ENCODE results near the gene TOB1. TPM values are rescaled to one million over a fixed set of nuclear protein-coding genes. Genes with fewer than 3 reads are reported as not detected.
"Not testable (repeated sequence)": the region's sequence is repeated elsewhere in the genome, so short reads cannot be mapped to it uniquely, and the experiment has no call there.

Gene TOB1
- polyA plus RNA-seq, 1 donor: 112 TPM

DNA sequence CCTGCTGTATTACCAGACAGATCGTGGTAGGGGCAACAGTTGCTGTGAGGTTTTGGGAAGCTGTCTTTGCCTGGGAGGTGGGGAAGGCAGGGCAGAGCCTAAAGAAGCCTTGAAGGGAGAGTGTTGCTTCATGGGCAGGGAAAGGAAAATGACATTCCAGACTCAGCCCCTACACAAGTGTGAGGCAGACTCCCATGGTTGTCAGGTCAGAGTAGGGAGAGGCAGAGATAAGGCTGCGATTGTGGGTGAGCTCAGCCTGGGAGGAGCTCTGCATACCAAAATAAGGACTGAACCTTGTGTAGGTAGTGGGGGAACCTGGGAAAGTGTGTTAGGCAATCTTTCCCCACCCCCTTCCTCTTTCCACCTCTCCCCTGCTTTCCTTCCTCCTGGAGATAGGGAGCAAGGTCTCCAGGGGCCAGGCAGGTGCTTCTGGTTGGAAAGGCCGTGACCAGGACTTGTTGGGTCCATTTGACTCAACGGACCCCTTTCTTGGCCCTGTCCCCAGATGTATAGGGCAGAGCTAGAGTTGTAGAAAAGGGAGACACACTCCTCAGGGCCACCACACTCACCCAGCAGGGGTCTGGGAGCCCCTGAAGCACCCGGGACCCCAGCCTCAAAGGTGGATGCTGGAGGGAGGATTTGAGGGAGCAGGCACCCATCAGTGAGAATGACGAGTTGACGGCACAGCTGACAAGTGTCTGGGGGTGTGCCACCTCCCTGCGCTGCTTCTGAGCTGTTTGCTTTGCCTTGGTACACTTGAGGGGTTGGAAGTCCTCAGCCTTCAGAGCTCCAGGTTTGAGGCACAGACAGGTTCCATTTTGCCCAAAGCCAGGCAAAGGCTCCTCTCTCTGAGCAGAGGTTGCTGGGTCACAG is 18.5 kb upstream of the TOB1 start:
- no peak overlapping the region for H3K4me3 ChIP-seq (ENCODE audit: low read length)
- DNase-seq: peak; percentile 95 to 98
- peak overlapping the region; percentile 93 for H3K27ac ChIP-seq (ENCODE audit: low read length)
- no peaks in the 10 kb centered on the region for H3K36me3 ChIP-seq (ENCODE audit: control insufficient read depth, insufficient read depth, low read length)
- H3K27me3 ChIP-seq (ENCODE audit: control insufficient read depth, insufficient read depth, low read length): no peaks in the 10 kb centered on the region
- no CpG with 5 or more reads among the region's 8 CpGs for whole genome bisulfite sequencing (ENCODE audit: insufficient coverage, low lambda C conversion rate)
- H3K4me1 ChIP-seq (ENCODE audit: control insufficient read depth, insufficient read depth, low read length): peaks cover 47% of the 10 kb centered on the region
- H3K9me3 ChIP-seq (ENCODE audit: control insufficient read depth, low read depth, low read length): no peaks in the 10 kb centered on the region

DNA sequence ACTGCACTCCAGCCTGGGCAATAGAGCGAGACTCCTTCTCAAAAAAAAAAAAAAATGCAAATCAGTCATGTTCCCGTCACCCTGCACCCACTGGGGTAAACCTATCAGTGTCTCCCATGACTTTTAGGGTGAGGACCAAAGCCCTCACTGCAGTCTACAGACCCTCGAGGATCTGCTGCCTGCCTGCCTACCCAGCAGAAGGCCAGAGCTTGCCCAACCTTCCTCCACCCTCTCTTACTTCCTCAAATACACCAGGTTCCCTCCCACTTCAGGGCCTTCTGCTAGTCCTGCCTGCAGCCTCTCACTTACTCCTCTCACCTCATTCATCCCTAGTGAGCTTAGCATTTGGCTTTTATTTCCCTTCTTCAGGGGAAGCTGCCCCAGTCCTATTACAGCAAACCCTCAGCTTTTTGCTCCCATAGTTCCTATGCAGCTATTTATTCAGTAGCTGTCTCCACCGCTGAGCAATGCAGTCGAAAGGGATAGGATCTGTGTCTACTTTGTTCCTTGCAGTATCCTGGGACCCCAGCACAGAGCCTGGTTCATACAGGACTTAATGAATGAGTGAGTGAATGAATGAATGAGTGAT is 17.8 kb upstream of the TOB1 start:
- Histone ChIP-seq H3K36me3 (ENCODE audit: control insufficient read depth, insufficient read depth, low read length) (no peaks in the 10 kb centered on the region), H3K4me3 (ENCODE audit: low read length) (no peak overlapping the region), H3K27me3 (ENCODE audit: control insufficient read depth, insufficient read depth, low read length) (no peaks in the 10 kb centered on the region), H3K9me3 (ENCODE audit: control insufficient read depth, low read depth, low read length) (no peaks in the 10 kb centered on the region), H3K4me1 (ENCODE audit: control insufficient read depth, insufficient read depth, low read length) (peaks cover 42% of the 10 kb centered on the region), H3K27ac (ENCODE audit: low read length) (peak overlapping the region; percentile 93)
- no CpG with 5 or more reads among the region's 5 CpGs for WGBS (ENCODE audit: insufficient coverage, low lambda C conversion rate)
- peak; percentile 38 to 64 for DNase-seq

DNA sequence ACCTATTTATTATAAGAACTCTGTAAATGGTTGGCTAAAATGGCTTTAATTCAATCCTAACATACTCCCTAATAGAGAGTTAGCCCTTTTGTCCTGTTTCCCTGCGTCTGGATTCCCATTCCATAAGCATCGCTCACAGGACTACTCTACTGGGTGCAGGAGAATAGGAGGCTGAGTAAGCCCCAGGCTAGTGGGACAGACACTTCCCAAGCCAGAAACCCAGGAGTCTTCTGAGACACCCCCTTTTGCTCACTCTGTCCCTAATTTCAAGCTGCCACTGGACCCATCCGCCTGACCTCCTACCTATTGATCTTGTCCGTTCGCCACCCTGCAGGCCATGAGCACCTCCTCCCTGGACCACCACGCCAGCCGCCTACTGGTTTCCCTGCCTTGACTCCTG is 16.7 kb upstream of the TOB1 start:
- H3K4me3 ChIP-seq (ENCODE audit: low read length): no peak overlapping the region
- no CpG with 5 or more reads among the region's 7 CpGs for WGBS (ENCODE audit: insufficient coverage, low lambda C conversion rate)
- peak overlapping the region; percentile 1 for H3K27ac ChIP-seq (ENCODE audit: low read length)

DNA sequence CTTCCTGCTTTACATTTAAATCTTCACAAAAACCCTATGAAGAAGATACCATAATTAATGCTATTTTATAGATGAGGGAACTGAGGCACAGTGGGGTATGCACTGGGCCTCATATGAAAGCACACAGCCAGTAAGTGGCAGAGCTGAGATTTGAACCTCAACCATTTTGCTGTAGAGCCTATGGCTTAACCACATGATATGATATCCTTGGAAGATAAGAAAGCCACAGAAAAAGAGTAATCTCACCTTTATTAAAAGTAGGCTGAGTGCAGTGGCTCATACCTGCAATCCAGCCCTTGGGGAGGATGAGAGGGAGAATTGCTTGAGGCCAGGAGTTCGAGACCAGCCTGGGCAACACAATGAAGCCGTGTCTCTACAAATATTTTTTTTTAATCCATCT is 15.0 kb upstream of the TOB1 start:
- peaks cover 22% of the 10 kb centered on the region for H3K4me1 ChIP-seq (ENCODE audit: control insufficient read depth, insufficient read depth, low read length)
- H3K27me3 ChIP-seq (ENCODE audit: control insufficient read depth, insufficient read depth, low read length): no peaks in the 10 kb centered on the region
- no peak overlapping the region for H3K27ac ChIP-seq (ENCODE audit: low read length)
- no peak for DNase-seq
- H3K9me3 ChIP-seq (ENCODE audit: control insufficient read depth, low read depth, low read length): no peaks in the 10 kb centered on the region
- no CpG with 5 or more reads among the region's 2 CpGs for WGBS (ENCODE audit: insufficient coverage, low lambda C conversion rate)
- H3K36me3 ChIP-seq (ENCODE audit: control insufficient read depth, insufficient read depth, low read length): no peaks in the 10 kb centered on the region
- no peak overlapping the region for H3K4me3 ChIP-seq (ENCODE audit: low read length)

More for the DNA sequence above, 16.7 kb upstream of the TOB1 start:
- H3K27me3 ChIP-seq (ENCODE audit: control insufficient read depth, insufficient read depth, low read length): no peaks in the 10 kb centered on the region
- peaks cover 38% of the 10 kb centered on the region for H3K4me1 ChIP-seq (ENCODE audit: control insufficient read depth, insufficient read depth, low read length)
- H3K36me3 ChIP-seq (ENCODE audit: control insufficient read depth, insufficient read depth, low read length): no peaks in the 10 kb centered on the region
- no peaks in the 10 kb centered on the region for H3K9me3 ChIP-seq (ENCODE audit: control insufficient read depth, low read depth, low read length)
- DNase-seq: no peak

DNA sequence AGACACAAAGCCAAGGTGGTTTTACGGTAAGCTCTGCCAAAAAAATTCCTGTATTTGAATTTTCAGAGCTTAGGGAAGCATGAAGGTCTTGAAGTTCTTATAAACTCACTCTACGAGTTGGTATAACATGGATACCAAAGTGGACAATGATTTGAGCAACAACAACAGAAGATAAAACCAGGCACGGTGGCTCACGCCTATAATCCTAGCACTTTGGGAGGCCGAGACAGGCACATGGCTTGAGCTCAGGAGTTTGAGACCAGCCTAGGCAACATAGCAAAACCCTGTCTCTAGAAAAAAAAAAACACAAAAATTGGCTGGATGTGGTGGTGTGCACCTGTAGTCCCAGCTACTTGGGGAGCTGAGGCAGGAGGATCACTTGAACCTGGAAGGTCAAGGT is 12.9 kb upstream of the TOB1 start:
- no peaks in the 10 kb centered on the region for H3K36me3 ChIP-seq (ENCODE audit: control insufficient read depth, insufficient read depth, low read length)
- WGBS (ENCODE audit: insufficient coverage, low lambda C conversion rate): 80% methylated on average over 1 of the region's 5 CpGs

DNA sequence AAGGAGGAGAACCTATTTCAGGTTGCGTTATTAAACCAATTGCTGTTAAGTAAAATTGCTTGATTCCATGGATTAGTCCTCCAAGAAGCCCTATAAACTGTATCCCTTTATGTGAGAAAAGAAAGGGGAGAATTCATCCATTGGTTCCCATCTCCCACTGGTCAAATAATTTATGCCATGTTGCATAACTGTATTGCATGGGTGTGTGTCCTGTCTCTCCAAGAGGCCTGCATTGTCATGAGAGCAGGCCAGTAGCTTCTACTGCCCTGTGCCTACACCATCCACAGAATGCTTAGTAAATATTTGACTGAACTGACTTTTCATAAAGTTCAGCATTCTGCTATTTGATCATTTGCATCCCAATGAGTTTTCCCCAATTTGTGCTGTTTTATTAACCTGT is 11.7 kb upstream of the TOB1 start:
- Histone ChIP-seq H3K27ac (ENCODE audit: low read length) (no peak overlapping the region), H3K4me3 (ENCODE audit: low read length) (no peak overlapping the region), H3K36me3 (ENCODE audit: control insufficient read depth, insufficient read depth, low read length) (no peaks in the 10 kb centered on the region), H3K4me1 (ENCODE audit: control insufficient read depth, insufficient read depth, low read length) (no peaks in the 10 kb centered on the region), H3K27me3 (ENCODE audit: control insufficient read depth, insufficient read depth, low read length) (no peaks in the 10 kb centered on the region), H3K9me3 (ENCODE audit: control insufficient read depth, low read depth, low read length) (no peaks in the 10 kb centered on the region)
- DNase-seq: no peak
- WGBS (ENCODE audit: insufficient coverage, low lambda C conversion rate): no CpG with 5 or more reads among the region's 1 CpG

More for the DNA sequence above, 12.9 kb upstream of the TOB1 start:
- Histone ChIP-seq H3K9me3 (ENCODE audit: control insufficient read depth, low read depth, low read length) (no peaks in the 10 kb centered on the region), H3K27me3 (ENCODE audit: control insufficient read depth, insufficient read depth, low read length) (no peaks in the 10 kb centered on the region), H3K27ac (ENCODE audit: low read length) (no peak overlapping the region), H3K4me1 (ENCODE audit: control insufficient read depth, insufficient read depth, low read length) (peaks cover 8% of the 10 kb centered on the region), H3K4me3 (ENCODE audit: low read length) (no peak overlapping the region)
- DNase-seq: no peak

DNA sequence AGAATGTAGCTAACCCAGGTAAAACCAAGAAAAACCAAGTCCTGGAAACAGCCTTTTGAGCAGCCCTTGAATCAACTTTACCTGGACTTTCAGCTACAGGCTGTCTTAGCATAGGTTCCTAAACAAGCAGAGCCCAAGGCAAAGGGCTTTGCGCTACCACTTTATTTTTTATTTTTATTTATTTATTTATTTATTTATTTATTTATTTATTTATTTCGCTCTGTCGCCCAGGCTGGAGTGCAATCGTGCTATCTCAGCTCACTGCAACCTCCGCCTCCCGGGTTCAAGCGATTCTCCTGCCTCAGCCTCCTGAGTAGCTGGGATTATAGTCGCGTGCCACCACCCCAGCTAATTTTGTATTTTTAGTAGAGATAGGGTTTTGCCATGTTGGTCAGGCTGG is 10.9 kb upstream of the TOB1 start:
- DNase-seq; H3K4me3 ChIP-seq (ENCODE audit: low read length); H3K4me1 ChIP-seq (ENCODE audit: control insufficient read depth, insufficient read depth, low read length); H3K9me3 ChIP-seq (ENCODE audit: control insufficient read depth, low read depth, low read length); H3K27me3 ChIP-seq (ENCODE audit: control insufficient read depth, insufficient read depth, low read length); H3K27ac ChIP-seq (ENCODE audit: low read length); H3K36me3 ChIP-seq (ENCODE audit: control insufficient read depth, insufficient read depth, low read length): not testable (repeated sequence)
- 100% methylated on average over 2 of the region's 9 CpGs for WGBS (ENCODE audit: insufficient coverage, low lambda C conversion rate)

DNA sequence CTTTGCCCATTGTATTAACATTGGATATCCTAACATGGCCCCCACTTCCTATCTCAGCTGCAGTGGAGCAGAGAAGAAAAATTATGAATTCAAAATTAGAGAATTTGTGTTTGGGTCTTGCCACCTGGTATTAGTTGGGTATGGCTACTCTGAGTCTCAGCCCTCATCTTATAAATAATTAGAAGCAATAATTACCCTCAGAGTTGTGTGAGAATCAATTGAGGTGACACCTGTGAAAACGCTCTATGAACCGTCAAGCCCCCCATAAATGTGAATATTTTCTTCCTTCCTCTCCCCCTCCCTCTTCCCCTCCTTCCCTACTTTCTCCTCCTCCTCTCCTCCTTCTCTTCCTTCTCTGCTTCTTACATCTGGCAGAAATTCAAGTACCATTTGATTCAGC is 8.9 kb upstream of the TOB1 start:
- WGBS (ENCODE audit: insufficient coverage, low lambda C conversion rate): no CpG with 5 or more reads among the region's 2 CpGs
- H3K4me3 ChIP-seq (ENCODE audit: low read length): no peak overlapping the region
- no peaks in the 10 kb centered on the region for H3K36me3 ChIP-seq (ENCODE audit: control insufficient read depth, insufficient read depth, low read length)

DNA sequence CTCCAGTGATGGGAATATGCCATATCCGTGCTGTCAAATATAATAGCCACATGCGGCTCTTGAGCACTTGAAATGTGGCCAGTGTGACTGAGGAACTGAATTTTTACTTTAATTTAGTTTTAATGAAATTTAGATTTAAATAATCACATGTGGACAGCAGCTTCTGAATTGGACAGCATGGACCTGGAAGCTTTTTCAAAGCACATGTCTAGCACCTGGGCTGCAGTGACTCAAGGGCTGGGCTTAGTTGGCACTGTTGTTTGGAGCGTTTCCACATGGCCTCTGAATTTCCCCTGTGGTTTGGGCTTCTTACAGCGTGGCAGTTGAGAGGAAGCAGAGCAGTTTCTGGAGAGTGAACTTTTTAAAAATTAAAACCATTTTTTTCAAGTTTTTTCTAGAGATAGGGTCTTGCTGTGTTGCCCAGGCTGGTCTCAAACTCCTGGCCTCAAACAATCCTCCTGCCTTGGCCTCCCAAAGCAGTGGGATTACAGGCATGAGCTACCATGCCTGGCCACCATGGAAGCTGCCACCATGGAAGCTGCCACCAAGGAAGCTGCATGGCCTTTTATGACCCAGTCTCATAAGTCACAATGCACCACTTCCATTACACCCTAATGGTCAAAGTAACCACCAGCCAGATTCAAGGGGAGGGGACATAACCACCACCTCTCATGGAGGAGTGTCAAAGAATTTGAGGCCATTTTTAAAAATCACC is 6.7 kb upstream of the TOB1 start:
- Histone ChIP-seq H3K36me3 (ENCODE audit: control insufficient read depth, insufficient read depth, low read length) (no peaks in the 10 kb centered on the region), H3K27ac (ENCODE audit: low read length) (no peak overlapping the region)
- 100% methylated on average over 1 of the region's 4 CpGs for WGBS (ENCODE audit: insufficient coverage, low lambda C conversion rate)

More for the DNA sequence above, 8.9 kb upstream of the TOB1 start:
- Histone ChIP-seq H3K27ac (ENCODE audit: low read length) (no peak overlapping the region), H3K4me1 (ENCODE audit: control insufficient read depth, insufficient read depth, low read length) (peaks cover 10% of the 10 kb centered on the region), H3K27me3 (ENCODE audit: control insufficient read depth, insufficient read depth, low read length) (no peaks in the 10 kb centered on the region), H3K9me3 (ENCODE audit: control insufficient read depth, low read depth, low read length) (no peaks in the 10 kb centered on the region)
- DNase-seq: no peak

DNA sequence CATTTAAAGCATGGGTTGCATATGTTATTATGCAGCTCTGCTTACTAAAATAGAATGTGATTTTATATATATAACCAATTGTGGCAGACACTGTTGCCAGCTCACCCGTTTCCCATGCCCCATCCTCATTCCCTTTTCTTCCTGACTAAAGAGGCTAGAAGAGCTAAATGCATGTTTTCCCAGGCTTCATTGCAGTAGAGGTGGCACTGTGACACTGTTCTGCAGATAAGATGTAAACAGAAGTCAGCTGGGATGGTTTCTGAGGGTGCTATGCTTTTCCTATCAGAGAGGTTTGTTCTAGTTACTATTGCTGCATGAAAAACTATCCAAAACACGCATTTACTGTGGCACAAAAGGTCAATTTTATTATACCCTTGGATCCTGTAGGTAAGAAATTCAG is 5.7 kb upstream of the TOB1 start:
- Histone ChIP-seq H3K4me3 (ENCODE audit: low read length) (no peak overlapping the region), H3K27me3 (ENCODE audit: control insufficient read depth, insufficient read depth, low read length) (no peaks in the 10 kb centered on the region), H3K27ac (ENCODE audit: low read length) (peak overlapping the region; percentile 43), H3K36me3 (ENCODE audit: control insufficient read depth, insufficient read depth, low read length) (no peaks in the 10 kb centered on the region), H3K4me1 (ENCODE audit: control insufficient read depth, insufficient read depth, low read length) (peaks cover 15% of the 10 kb centered on the region), H3K9me3 (ENCODE audit: control insufficient read depth, low read depth, low read length) (no peaks in the 10 kb centered on the region)
- DNase-seq: peak in 1 of 2 donors; percentile 67
- WGBS (ENCODE audit: insufficient coverage, low lambda C conversion rate): no CpG with 5 or more reads among the region's 2 CpGs

More for the DNA sequence above, 6.7 kb upstream of the TOB1 start:
- DNase-seq: no peak
- Histone ChIP-seq H3K4me3 (ENCODE audit: low read length) (no peak overlapping the region), H3K9me3 (ENCODE audit: control insufficient read depth, low read depth, low read length) (no peaks in the 10 kb centered on the region), H3K27me3 (ENCODE audit: control insufficient read depth, insufficient read depth, low read length) (no peaks in the 10 kb centered on the region), H3K4me1 (ENCODE audit: control insufficient read depth, insufficient read depth, low read length) (peaks cover 15% of the 10 kb centered on the region)

Data from large intestine (tissue), 3 donors.